HG03442 (cell line): ENCODE data around the gene PCSK4.

Experiments used
- ATAC-seq: cut with Tn5 transposase; IDR thresholded peaks from one replicate; pipeline ENCODE4 v1.9.1; 2021; ENCODE audit warnings: mild to moderate bottlenecking, moderate library complexity; ENCODE audit not compliant: unreplicated experiment

The PCSK4 gene

DNA sequence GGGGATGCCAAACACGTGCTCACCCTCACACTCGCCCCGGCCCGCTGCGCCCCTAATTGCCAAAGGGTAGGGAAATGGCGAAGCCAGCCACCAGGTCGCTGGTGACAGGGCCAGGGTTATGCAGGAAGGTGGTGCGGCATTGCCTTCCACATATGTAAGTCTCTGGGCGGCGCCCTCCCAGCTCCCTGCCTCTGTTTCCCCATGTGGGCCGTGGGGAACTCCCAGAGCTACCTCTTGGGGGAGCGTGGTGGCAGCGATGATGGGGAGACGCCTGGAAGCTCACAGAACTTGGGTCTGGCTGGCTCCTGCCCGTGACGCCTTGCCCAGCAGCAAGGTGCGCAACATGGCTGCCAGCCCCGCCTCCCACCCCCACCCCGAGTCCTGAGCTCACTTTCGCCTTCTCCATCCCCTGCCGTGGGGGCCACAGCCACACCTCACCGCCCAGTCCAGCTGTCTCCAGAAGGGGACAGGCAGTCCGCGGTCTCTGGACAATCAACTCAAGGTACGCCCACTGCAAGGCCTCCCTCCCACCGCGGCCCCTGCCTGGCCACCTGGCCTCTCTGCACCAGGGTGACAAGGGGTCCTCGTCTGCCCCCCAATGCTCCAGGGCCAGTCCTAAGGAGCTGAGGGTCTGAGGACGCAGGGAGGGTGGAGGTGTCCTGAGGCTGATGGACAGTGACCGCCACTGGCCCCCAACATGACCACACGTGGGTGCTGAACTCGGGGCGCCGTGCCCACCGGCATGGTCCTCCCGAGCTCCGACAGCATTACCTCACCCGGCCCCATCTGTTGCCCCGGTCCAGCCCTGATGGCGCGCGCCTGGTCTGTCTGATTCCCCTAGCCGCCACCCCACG lies 17.7 kb downstream of the PCSK4 start:
- no peak for ATAC-seq

DNA sequence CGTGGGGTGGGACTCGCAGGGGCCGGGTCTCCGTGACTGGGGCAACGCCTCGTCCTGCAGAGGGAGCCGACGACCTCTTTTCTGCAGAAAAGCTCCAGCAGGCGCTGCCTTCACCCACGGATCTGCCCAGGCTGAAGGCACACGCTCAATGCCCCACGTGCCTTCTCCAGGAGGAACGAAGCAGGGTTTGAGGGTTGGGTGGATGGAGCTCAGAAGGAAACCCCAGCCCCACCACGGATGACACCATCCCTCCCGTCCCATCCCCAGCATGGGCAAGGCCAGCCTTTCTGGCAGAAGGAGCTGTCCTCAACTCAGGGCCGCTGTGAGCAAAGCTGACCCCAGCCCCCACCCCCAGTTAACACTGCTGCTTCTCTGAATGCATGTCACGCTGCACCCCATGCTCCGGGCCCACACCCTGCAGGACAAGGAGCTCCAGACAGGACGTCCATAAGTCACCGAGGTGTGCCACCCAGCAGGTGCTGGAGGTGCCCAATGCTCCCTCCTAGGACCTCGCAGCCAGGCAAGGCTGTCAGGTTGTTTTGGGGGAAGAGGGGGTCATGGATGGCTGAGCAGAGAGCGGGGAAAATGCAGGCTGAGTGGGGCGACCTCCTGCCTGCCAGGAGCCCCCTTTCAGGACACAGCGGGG lies 18.5 kb downstream of the PCSK4 start:
- ATAC-seq = no peak

DNA sequence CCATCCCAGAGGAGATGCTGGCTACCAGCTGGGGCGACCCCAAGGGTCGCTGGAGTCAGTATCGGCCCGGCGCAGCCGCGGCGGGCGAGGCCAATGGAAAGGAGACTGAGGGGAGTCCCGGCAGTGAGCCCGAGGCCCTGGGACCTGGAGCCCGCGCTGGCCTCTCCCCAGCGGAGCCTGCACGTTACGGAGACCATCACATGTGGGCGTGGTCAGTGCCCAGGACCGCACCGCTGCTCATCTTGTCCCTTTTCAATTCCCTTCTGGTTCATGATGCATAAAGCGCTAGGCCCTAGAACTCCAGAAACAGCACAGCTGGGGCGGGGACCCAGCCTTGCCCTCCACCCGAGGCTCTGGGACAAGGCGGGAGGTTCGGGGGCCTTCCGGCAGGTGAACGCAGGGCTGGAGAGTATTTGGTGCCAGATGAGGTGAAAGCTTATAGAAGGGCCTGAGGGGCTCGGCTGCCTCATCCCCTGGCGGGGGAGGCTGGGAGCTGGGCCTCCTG lies 19.1 kb downstream of the PCSK4 start:
- ATAC-seq = no peak

DNA sequence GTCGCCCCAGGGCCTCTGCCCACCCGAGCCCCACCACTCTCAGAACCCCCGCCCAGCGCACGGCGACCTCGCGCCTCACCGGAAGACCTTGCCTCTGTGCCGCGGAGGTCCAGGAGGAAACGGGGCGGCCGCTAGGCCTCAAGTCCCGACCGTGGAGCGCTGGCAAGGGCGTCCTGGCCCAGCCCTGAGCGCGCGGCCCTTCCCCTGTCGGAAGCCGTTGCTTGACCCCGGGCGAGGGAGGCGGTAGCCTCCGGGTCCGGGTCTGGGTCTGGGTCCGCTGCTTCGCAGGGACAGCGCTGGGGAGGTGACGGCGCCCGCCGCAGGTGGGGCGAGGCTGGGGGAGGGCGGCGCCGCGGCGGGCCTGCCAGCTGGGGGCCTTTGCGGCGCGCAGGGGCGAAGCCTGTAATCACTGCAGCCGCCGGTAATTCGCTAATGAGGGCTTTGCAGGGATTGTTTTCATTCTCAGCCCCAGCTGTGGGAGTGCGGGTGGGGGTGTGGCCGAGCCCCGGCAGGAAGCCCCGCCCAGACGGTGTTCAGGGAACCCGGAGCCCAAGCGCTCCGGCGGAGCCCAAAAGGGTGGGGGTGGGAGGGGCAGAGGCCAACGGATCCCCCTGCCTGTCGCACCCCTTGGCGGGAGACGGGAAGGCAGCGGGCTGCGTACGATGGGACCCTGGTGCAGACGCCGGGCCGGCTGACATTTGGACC lies 19.7 kb downstream of the PCSK4 start:
- ATAC-seq = no peak

DNA sequence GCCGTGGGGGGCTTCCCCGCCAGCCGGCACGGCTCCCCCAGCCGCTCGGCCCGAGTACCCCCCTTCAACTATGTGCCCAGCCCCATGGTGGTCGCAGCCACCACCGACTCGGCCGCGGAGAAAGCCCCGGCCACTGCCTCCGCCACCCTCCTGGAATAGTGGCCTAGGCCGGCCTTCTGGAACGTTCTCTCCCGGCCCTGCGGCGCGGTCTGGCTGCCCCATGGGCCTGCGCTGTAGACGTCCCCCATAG lies 20.2 kb downstream of the PCSK4 start:
- no peak for ATAC-seq

DNA sequence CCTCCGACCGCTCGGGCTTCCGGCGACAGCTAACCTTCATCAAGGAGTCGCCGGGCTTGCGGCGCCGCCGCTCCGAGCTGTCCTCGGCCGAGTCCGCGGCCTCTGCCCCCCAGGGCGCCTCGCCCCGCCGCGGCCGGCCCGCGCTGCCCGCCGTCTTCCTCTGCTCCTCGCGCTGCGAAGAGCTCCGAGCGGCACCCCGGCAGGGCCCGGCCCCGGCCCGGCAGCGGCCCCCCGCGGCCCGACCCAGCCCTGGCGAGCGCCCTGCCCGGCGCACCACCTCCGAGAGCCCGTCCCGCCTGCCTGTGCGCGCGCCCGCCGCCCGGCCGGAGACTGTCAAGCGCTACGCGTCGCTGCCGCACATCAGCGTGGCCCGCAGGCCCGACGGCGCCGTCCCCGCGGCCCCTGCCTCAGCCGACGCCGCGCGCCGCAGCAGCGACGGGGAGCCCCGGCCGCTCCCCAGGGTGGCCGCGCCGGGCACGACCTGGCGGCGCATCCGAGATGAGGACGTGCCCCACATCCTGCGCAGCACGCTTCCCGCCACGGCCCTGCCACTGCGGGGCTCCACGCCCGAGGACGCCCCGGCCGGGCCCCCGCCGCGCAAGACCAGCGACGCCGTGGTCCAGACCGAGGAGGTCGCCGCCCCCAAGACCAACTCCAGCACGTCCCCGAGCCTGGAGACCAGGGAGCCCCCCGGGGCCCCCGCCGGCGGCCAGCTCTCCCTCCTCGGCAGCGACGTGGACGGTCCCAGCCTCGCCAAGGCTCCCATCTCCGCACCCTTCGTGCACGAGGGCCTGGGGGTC lies 20.7 kb downstream of the PCSK4 start:
- no peak for ATAC-seq

DNA sequence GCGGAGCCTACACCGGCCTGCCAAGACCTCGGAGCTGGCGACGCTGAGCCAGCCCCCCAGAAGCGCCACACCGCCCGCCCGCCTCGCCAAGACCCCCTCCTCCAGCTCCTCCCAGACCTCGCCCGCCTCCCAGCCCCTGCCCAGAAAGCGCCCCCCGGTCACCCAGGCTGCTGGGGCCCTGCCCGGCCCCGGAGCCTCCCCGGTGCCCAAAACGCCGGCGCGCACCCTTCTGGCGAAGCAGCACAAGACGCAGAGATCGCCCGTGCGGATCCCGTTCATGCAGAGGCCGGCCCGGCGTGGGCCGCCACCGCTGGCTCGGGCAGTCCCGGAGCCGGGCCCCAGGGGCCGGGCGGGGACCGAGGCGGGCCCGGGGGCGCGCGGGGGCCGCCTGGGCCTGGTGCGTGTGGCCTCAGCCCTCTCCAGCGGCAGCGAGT lies 21.3 kb downstream of the PCSK4 start:
- ATAC-seq = no peak

DNA sequence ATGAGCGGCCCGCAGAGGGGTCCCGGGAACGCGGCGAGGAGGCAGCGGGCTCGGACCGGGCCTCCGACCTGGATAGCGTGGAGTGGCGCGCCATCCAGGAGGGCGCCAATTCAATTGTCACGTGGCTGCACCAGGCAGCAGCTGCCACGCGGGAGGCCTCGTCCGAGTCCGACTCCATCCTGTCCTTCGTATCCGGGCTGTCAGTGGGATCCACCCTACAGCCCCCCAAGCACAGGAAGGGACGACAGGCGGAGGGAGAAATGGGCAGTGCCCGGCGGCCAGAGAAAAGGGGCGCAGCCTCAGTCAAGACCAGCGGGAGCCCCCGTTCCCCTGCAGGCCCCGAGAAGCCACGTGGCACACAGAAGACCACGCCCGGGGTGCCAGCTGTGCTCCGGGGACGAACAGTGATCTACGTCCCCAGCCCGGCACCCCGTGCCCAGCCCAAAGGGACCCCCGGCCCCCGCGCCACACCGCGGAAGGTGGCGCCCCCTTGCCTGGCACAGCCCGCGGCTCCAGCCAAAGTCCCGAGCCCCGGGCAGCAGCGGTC lies 21.8 kb downstream of the PCSK4 start:
- no peak for ATAC-seq

DNA sequence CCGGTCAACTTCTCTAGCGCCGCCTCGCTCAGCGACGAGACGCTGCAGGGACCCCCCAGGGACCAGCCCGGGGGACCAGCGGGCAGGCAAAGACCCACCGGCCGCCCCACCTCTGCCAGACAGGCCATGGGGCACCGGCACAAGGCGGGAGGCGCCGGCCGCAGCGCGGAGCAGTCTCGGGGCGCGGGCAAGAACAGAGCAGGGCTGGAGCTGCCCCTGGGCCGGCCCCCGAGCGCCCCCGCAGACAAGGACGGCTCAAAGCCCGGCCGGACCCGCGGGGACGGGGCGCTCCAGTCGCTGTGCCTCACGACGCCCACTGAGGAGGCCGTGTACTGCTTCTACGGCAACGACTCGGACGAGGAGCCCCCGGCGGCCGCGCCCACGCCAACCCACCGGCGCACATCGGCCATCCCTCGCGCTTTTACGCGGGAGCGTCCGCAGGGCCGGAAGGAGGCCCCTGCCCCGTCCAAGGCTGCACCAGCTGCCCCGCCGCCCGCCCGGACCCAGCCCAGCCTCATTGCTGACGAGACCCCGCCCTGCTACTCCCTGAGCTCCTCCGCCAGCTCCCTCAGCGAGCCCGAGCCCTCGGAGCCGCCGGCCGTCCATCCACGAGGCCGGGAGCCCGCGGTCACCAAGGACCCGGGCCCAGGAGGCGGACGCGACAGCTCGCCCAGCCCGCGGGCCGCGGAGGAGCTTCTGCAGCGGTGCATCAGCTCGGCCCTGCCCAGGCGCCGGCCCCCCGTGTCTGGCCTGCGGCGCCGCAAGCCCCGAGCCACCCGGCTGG lies 22.5 kb downstream of the PCSK4 start:
- no peak for ATAC-seq

DNA sequence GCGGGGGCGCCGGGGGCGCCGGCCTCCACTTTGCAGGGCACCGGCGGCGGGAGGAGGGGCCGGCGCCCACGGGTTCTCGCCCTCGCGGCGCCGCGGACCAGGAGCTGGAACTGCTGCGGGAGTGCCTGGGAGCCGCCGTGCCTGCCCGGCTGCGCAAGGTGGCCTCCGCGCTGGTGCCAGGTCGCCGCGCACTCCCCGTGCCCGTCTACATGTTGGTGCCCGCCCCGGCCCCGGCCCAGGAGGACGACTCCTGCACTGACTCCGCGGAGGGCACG lies 23.0 kb downstream of the PCSK4 start:
- no peak for ATAC-seq

DNA sequence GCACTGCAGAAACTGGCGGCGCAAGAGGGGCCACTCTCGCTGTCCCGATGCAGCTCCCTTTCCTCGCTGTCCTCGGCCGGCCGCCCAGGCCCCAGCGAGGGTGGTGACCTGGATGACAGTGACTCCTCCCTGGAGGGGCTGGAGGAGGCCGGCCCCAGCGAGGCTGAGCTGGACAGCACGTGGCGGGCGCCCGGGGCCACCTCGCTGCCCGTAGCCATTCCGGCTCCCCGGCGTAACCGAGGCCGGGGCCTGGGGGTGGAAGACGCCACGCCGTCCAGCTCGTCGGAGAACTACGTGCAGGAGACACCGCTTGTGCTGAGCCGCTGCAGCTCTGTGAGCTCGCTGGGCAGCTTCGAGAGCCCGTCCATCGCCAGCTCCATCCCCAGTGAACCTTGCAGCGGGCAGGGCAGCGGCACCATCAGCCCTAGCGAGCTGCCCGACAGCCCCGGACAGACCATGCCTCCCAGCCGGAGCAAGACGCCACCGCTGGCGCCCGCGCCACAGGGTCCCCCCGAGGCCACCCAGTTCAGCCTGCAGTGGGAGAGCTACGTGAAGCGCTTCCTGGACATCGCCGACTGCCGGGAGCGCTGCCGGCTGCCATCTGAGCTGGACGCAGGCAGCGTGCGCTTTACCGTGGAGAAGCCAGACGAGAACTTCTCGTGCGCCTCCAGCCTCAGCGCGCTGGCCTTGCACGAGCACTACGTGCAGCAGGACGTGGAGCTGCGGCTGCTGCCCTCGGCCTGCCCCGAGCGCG lies 23.5 kb downstream of the PCSK4 start:
- ATAC-seq = no peak

DNA sequence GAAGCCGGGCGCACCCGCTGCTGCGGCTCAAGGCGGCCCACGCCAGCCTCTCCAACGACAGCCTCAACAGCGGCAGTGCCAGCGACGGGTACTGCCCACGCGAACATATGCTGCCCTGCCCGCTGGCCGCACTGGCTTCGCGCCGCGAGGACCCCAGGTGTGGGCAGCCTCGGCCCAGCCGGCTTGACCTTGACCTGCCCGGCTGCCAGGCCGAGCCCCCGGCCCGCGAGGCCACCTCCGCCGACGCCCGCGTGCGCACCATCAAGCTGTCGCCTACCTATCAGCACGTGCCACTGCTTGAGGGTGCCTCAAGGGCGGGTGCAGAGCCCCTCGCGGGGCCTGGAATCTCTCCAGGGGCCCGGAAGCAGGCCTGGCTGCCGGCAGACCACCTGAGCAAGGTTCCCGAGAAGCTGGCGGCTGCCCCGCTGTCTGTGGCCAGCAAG lies 24.1 kb downstream of the PCSK4 start:
- ATAC-seq = no peak

DNA sequence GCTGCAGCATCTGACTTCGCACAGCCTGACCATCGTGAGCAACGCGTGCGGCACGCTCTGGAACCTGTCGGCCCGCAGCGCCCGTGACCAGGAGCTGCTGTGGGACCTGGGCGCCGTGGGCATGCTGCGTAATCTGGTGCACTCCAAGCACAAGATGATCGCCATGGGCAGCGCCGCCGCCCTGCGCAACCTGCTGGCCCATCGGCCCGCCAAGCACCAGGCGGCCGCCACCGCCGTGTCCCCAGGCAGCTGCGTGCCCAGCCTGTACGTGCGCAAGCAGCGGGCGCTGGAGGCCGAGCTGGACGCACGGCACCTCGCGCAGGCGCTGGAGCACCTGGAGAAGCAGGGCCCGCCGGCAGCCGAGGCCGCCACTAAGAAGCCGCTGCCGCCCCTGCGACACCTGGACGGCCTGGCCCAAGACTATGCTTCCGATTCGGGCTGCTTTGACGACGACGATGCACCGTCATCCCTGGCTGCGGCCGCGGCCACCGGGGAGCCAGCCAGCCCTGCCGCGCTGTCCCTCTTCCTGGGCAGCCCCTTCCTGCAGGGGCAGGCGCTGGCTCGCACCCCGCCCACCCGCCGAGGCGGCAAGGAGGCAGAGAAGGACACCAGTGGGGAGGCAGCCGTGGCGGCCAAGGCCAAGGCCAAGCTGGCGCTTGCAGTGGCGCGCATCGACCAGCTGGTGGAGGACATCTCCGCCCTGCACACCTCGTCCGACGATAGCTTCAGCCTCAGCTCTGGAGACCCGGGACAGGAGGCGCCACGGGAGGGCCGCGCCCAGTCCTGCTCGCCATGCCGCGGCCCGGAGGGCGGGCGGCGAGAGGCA lies 24.7 kb downstream of the PCSK4 start:
- no peak for ATAC-seq

DNA sequence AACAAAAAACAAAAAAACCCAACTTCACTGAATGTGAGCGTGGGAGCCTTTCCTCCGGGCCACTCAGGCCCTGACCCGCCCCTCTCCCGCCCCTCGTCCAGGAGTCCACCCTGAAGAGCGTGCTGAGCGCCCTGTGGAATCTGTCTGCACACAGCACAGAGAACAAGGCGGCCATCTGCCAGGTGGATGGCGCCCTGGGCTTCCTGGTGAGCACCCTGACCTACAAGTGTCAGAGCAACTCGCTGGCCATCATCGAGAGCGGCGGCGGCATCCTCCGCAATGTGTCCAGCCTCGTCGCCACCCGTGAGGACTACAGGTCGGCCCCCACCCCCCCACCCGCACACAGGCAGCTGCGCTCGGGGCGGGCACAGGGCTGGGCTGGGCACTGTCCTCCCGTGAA lies 28.3 kb downstream of the PCSK4 start:
- no peak for ATAC-seq

DNA sequence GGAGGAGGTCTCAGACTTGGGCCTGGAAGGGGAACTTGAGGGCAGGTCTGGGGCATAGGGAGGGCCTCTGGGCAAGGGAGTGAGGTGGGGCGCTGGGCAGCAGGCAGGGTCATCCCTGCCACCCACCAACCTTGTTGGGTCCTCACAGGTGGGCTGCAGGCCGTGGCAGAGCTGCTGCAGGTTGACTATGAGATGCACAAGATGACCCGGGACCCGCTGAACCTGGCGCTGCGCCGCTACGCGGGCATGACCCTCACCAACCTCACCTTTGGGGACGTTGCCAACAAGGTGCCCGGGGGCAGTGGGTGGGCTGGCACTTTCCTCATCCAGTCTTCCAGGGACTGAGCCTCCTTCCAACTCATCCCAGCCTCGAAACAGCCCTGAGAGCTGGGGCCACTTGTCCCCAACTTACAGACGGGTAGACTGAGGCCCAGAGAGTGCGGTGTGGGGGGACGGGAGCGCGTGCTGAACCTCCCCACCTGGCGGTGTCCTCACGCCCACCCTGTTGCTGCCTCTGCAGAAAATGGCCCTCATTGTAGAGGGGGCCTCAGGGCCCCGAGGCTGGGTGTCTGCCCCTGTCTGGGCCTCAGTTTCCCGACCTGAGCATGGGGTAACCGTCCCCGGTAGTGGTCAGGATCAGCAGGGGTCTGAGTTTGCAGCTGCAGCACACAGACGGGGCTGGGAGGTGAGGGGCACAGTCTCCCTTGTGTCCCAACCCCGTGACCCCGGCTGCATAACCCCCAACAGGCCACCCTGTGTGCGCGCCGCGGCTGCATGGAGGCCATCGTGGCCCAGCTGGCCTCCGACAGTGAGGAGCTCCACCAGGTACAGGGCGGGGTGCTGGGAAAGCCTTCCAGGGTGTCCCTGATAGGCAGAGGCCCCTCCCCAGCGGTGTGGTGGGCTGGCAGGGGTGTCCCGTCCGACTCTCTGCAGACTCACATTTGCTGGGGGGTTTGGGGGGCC lies 29.8 kb downstream of the PCSK4 start:
- no peak for ATAC-seq

DNA sequence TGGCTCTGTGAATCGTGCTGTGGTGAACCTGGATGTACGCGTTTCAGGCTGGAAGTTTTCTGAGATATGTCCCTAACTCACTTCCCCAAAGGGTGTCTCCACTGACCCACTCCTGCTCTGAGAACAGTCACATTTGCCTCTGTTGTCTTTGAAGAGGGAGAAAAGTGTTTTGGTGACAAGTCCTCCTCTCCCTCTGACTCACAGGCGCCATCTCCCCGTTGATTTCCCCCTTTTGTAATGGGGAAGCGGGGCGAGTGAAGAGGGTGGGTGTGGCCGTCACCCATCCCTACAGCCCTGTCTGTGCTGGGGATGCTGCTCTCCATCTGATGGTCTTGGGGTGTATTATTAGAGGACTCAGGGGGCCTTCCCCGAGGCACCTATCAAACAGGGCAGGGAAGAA lies 30.7 kb downstream of the PCSK4 start:
- ATAC-seq = no peak

DNA sequence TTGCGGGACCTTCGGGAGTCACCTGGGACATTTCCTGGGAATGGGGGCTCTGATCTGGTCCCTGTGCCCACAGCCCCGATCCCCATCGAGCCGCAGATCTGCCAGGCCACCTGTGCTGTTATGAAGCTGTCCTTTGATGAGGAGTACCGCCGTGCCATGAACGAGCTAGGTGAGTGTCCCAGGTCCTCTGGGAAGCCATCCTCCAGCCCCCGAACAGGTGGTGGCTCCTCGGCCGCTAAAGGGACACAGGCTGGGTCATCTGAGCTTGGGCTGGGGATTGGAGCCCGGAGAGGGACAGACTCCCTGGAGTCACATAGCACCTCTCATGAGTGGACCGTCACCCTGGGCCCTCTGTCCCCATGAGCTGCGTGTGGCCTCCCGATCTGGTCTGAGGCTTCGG lies 32.3 kb downstream of the PCSK4 start:
- no peak for ATAC-seq
